HG02970 (cell line): Measurements from ENCODE around the gene PDGFD.

Source experiments
- ATAC-seq: cut with Tn5 transposase; IDR thresholded peaks from one replicate; pipeline ENCODE4 v1.9.1; 2021; ENCODE audit warnings: mild to moderate bottlenecking, moderate library complexity, moderate number of reproducible peaks; ENCODE audit not compliant: unreplicated experiment, low FRiP score

The PDGFD gene

GRCh38 chr11:104146421-104146820 is 17.5 kb downstream of the PDGFD start:
- no peak for ATAC-seq

- ATAC-seq = no peak
Observed at GRCh38 chr11:104145062-104145461, 18.9 kb downstream of the PDGFD start.

- ATAC-seq = no peak
Observed at GRCh38 chr11:104142698-104143097, 21.2 kb downstream of the PDGFD start.

- ATAC-seq = no peak
Observed at GRCh38 chr11:104136861-104137260, 27.1 kb downstream of the PDGFD start.

GRCh38 chr11:104134745-104135144 is 29.2 kb downstream of the PDGFD start:
- ATAC-seq = no peak

GRCh38 chr11:104130161-104130560 is 33.8 kb downstream of the PDGFD start:
- no peak for ATAC-seq

- no peak for ATAC-seq
Observed at GRCh38 chr11:104129145-104129544, 34.8 kb downstream of the PDGFD start.

- no peak for ATAC-seq
Observed at GRCh38 chr11:104127828-104128227, 36.1 kb downstream of the PDGFD start.

GRCh38 chr11:104126464-104126863 is 37.5 kb downstream of the PDGFD start:
- no peak for ATAC-seq

GRCh38 chr11:104124979-104125378 is 39.0 kb downstream of the PDGFD start:
- ATAC-seq = no peak

GRCh38 chr11:104122836-104123235 is 41.1 kb downstream of the PDGFD start:
- no peak for ATAC-seq

GRCh38 chr11:104122011-104122635 is 41.8 kb downstream of the PDGFD start:
- no peak for ATAC-seq

- ATAC-seq = no peak
Observed at GRCh38 chr11:104120493-104121137, 43.3 kb downstream of the PDGFD start.

- no peak for ATAC-seq
Observed at GRCh38 chr11:104118105-104118744, 45.7 kb downstream of the PDGFD start.

GRCh38 chr11:104113541-104113940 is 50.4 kb downstream of the PDGFD start:
- no peak for ATAC-seq

- ATAC-seq = no peak
Observed at GRCh38 chr11:104106136-104106754, 57.7 kb downstream of the PDGFD start.

- ATAC-seq = no peak
Observed at GRCh38 chr11:104105155-104105554, 58.8 kb downstream of the PDGFD start.

- no peak for ATAC-seq
Observed at GRCh38 chr11:104104664-104105063, 59.3 kb downstream of the PDGFD start.

GRCh38 chr11:104104201-104104600 is 59.7 kb downstream of the PDGFD start:
- ATAC-seq = no peak

- ATAC-seq = no peak
Observed at GRCh38 chr11:104098555-104098954, 65.4 kb downstream of the PDGFD start.

GRCh38 chr11:104098132-104098531 is 65.8 kb downstream of the PDGFD start:
- no peak for ATAC-seq
